ENCODE data around the gene SPATA13. TPM values are rescaled to one million over a fixed set of nuclear protein-coding genes. Genes with fewer than 3 reads are reported as not detected.
"Not testable (repeated sequence)": the region's sequence is repeated elsewhere in the genome, so short reads cannot be mapped to it uniquely, and the experiment has no call there.

SPATA13 gene
- 1.7 and 2.1 TPM in 2 replicates for total RNA-seq (2014; rRNA removed; shearing (Covaris generic); ENCODE audit: low replicate concordance)

DNA sequence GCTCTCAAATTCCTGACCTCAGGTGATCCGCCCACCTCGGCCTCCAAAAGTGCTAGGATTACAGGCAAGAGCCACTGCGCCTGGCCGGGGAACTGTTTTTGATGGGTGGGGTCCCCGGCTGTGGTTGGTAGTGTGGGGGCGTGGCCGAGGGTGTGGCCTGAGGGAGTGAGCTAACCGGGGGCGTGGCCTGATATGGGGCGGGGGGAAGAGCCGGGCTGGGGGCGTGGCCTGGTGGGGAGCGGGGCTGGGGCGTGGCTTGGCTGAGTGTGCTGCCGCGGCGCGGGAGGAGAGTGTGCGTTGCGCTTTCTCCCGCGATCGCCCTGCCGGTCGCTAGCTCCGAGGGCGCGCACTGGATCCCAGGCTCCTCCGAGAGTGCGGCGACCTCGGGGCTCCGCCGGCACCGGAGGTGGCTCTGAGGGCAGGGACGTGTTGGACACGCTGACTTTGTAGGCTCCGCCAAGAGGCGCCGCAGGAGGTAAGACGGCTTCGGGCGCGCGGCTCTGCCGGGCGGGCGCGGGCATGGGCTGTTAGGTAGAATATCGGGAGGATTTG lies at the start of gene SPATA13:
Gene SPATA13 (plus strand): TSS at position 263 of the 552 bp plus-strand sequence. CDS start 62,210 bp downstream, outside the sequence.
- no peak within 1 kb of the TSS for H3K27ac ChIP-seq (ENCODE audit: low read length)
- no peaks in the 10 kb centered on the region for H3K9me3 ChIP-seq (ENCODE audit: low read length)
- no peaks in the 10 kb centered on the region for H3K9me2 ChIP-seq (replicated peaks; ENCODE audit: insufficient read depth, low read length)
- H3K9ac ChIP-seq (ENCODE audit: low read length) = no peak within 1 kb of the TSS
- H3K4me1 ChIP-seq (ENCODE audit: low read length) = peaks cover 7% of the 10 kb centered on the region
- peak; percentile 83 for DNase-seq
- H3K36me3 ChIP-seq (ENCODE audit: insufficient read depth, low read length) = no peaks in the 10 kb centered on the region
- no peaks in the 10 kb centered on the region for H3K79me2 ChIP-seq (ENCODE audit: low read length)
- no peaks in the 10 kb centered on the region for H4K20me1 ChIP-seq (ENCODE audit: insufficient read depth, low read depth, low read length)
- H3K4me3 ChIP-seq (ENCODE audit: low read length) = peak within 1 kb of the TSS; percentile 47; the same call in 1 of the 2 replicates
- no peaks in the 10 kb centered on the region for H3K27me3 ChIP-seq (ENCODE audit: low read length)
- no peak within 1 kb of the TSS for H2AFZ ChIP-seq (ENCODE audit: low read length)
- H3K4me2 ChIP-seq (ENCODE audit: low read depth, low read length, poor library complexity, severe bottlenecking) = peak within 1 kb of the TSS; percentile 57

DNA sequence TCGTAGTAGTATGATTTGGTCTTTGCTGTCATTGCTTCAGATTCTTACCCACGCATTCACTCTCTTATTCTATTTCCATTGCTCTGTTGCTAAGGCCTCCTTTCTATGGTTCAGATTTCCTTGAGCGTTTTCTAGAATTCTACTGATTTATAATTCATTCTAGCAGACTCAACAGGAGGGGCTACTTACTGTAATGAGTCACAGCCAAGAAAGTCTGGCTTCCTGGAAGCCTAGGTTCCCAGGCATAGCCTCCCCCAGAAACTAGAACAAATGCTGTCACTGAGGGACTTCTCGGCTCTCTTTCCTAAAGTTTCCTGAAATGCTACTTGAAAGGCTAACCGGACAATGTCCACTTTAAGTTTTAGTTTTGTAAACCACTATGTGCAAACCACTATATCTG lies 47.7 kb upstream of the SPATA13 start:
- H3K4me3 ChIP-seq (ENCODE audit: low read length) = no peak overlapping the region
- no peak overlapping the region for H3K9ac ChIP-seq (ENCODE audit: low read length)
- H3K27me3 ChIP-seq (ENCODE audit: low read length) = no peaks in the 10 kb centered on the region
- H3K4me2 ChIP-seq (ENCODE audit: low read depth, low read length, poor library complexity, severe bottlenecking) = no peak overlapping the region
- no peak overlapping the region for H3K27ac ChIP-seq (ENCODE audit: low read length)
- no peaks in the 10 kb centered on the region for H3K79me2 ChIP-seq (ENCODE audit: low read length)
- no peaks in the 10 kb centered on the region for H3K36me3 ChIP-seq (ENCODE audit: insufficient read depth, low read length)
- no peaks in the 10 kb centered on the region for H3K4me1 ChIP-seq (ENCODE audit: low read length)
- H4K20me1 ChIP-seq (ENCODE audit: insufficient read depth, low read depth, low read length) = no peaks in the 10 kb centered on the region
- no peaks in the 10 kb centered on the region for H3K9me3 ChIP-seq (ENCODE audit: low read length)
- H3K9me2 ChIP-seq (replicated peaks; ENCODE audit: insufficient read depth, low read length) = no peaks in the 10 kb centered on the region
- DNase-seq = no peak
- H2AFZ ChIP-seq (ENCODE audit: low read length) = no peak overlapping the region

DNA sequence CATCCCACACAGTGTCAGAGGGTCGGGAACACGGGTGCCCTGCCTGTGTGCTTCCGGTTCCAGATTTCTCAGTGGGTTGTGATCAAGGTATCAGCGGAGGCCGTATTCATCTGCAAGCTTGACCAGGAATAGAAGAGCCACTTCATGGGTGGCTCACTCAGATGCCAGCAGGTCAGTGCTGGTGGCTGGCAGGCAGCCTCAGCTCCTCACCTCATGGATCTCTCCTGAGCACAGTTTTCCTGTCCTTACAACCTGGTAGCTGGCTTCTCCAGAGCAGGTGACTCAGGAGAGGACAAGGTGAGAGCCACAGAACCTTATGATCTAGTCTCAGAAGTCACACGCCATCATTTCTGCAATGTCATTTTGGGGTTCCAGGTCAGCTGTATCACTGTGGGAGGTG lies 44.8 kb upstream of the SPATA13 start:
- no peaks in the 10 kb centered on the region for H3K79me2 ChIP-seq (ENCODE audit: low read length)
- H3K9me2 ChIP-seq (replicated peaks; ENCODE audit: insufficient read depth, low read length) = no peaks in the 10 kb centered on the region
- no peaks in the 10 kb centered on the region for H3K36me3 ChIP-seq (ENCODE audit: insufficient read depth, low read length)
- H4K20me1 ChIP-seq (ENCODE audit: insufficient read depth, low read depth, low read length) = no peaks in the 10 kb centered on the region
- no peak for DNase-seq
- no peak overlapping the region for H3K27ac ChIP-seq (ENCODE audit: low read length)
- H2AFZ ChIP-seq (ENCODE audit: low read length) = no peak overlapping the region
- no peak overlapping the region for H3K9ac ChIP-seq (ENCODE audit: low read length)
- no peaks in the 10 kb centered on the region for H3K27me3 ChIP-seq (ENCODE audit: low read length)
- H3K4me3 ChIP-seq (ENCODE audit: low read length) = no peak overlapping the region
- H3K9me3 ChIP-seq (ENCODE audit: low read length) = no peaks in the 10 kb centered on the region
- no peak overlapping the region for H3K4me2 ChIP-seq (ENCODE audit: low read depth, low read length, poor library complexity, severe bottlenecking)
- H3K4me1 ChIP-seq (ENCODE audit: low read length) = no peaks in the 10 kb centered on the region

DNA sequence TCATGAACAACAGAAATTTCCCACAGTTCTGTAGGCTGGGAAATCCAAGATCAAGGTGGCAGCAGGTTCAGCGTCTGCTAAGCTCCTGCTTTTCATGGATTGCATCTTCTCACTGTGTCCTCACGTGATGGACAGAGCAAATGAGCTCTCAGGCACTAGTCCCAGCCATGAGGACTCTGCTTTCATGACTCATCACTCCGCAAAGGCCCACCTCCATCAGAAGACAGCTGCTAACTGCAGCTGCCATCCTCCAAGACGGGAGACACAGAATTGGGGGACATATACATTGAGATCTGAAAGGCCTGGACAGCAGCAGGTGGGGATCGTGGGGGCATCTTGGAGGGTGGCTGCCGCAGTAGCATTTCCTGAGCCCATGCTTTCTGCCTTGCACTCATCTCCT lies 44.4 kb upstream of the SPATA13 start:
- H2AFZ ChIP-seq (ENCODE audit: low read length) = no peak overlapping the region

DNA sequence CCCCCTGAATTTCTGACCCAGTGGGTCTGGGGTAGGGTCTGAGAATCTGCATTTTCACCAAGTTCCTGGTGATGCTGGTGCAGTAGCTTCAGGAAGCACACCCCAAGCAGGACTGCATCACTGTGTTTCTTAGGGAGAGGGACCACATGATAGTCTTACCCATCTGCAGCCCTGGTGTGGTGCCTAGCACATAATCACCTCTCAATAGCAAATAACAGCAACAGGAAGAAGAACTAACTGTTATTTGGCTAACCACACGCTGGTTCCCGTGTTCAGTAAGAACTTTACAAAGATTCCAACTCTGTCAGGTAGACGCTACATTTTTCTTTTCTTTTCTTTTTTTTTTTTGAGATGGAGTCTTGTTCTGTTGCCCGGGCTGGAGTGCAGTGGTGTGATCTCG lies 41.9 kb upstream of the SPATA13 start:
- Histone ChIP-seq H3K27ac (ENCODE audit: low read length) (no peak overlapping the region), H3K9me2 (replicated peaks; ENCODE audit: insufficient read depth, low read length) (no peaks in the 10 kb centered on the region), H3K79me2 (ENCODE audit: low read length) (no peaks in the 10 kb centered on the region), H3K27me3 (ENCODE audit: low read length) (no peaks in the 10 kb centered on the region), H3K4me3 (ENCODE audit: low read length) (no peak overlapping the region), H3K9ac (ENCODE audit: low read length) (no peak overlapping the region), H3K4me2 (ENCODE audit: low read depth, low read length, poor library complexity, severe bottlenecking) (no peak overlapping the region), H3K36me3 (ENCODE audit: insufficient read depth, low read length) (no peaks in the 10 kb centered on the region), H2AFZ (ENCODE audit: low read length) (no peak overlapping the region), H4K20me1 (ENCODE audit: insufficient read depth, low read depth, low read length) (no peaks in the 10 kb centered on the region), H3K4me1 (ENCODE audit: low read length) (no peaks in the 10 kb centered on the region), H3K9me3 (ENCODE audit: low read length) (no peaks in the 10 kb centered on the region)
- no peak for DNase-seq

More for the DNA sequence above, 44.4 kb upstream of the SPATA13 start:
- Histone ChIP-seq H3K9me2 (replicated peaks; ENCODE audit: insufficient read depth, low read length) (no peaks in the 10 kb centered on the region), H4K20me1 (ENCODE audit: insufficient read depth, low read depth, low read length) (no peaks in the 10 kb centered on the region), H3K4me2 (ENCODE audit: low read depth, low read length, poor library complexity, severe bottlenecking) (no peak overlapping the region), H3K27me3 (ENCODE audit: low read length) (no peaks in the 10 kb centered on the region), H3K79me2 (ENCODE audit: low read length) (no peaks in the 10 kb centered on the region), H3K27ac (ENCODE audit: low read length) (no peak overlapping the region), H3K9me3 (ENCODE audit: low read length) (no peaks in the 10 kb centered on the region), H3K9ac (ENCODE audit: low read length) (no peak overlapping the region), H3K4me1 (ENCODE audit: low read length) (no peaks in the 10 kb centered on the region), H3K36me3 (ENCODE audit: insufficient read depth, low read length) (no peaks in the 10 kb centered on the region), H3K4me3 (ENCODE audit: low read length) (no peak overlapping the region)
- DNase-seq = no peak

DNA sequence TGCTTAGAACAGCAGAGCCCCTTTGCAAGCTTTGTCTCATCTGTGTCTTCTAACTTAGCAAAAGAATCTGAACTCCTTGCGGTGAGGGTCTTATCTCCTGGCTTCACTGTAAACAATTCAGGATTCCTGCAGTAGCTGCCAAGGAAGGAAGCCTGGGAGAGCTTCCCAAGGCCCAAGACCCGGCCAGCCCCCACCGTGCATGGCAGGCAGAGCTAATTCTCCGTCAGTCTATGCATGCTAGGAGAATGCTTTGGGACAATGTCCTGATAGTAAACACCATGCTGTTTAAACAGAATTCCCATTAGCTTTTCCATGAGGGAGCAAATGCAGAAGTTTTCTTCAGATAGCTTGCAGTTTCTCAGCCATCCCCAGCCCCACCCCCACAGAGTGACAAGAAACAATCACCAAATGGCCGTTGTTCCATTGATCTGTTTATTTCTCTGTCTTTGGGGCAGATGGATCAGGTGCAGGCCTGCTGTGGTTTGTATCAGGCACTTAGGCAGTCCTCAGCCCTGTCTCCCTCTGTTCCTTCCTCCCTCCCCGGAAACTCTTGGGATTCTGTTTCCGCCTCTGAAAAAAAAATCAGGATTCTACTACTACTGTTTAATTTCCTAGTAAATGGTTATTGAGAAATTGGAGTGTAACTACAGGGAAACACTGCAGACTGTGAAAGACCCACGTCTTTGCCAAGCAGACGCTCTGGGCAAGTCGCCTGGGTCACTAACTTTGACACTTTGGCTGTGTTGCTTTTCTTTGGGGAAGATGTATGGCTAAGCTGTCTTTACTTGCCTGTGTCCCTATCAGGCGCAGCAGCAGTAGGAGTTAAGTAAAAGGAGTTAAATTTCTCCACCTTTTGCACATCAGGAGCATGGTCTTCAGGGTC lies 40.7 kb upstream of the SPATA13 start:
- Histone ChIP-seq H3K4me3 (ENCODE audit: low read length) (no peak overlapping the region), H3K36me3 (ENCODE audit: insufficient read depth, low read length) (no peaks in the 10 kb centered on the region), H3K4me1 (ENCODE audit: low read length) (no peaks in the 10 kb centered on the region), H3K4me2 (ENCODE audit: low read depth, low read length, poor library complexity, severe bottlenecking) (no peak overlapping the region), H2AFZ (ENCODE audit: low read length) (no peak overlapping the region), H4K20me1 (ENCODE audit: insufficient read depth, low read depth, low read length) (no peaks in the 10 kb centered on the region), H3K27ac (ENCODE audit: low read length) (no peak overlapping the region), H3K9ac (ENCODE audit: low read length) (no peak overlapping the region), H3K27me3 (ENCODE audit: low read length) (no peaks in the 10 kb centered on the region), H3K9me3 (ENCODE audit: low read length) (no peaks in the 10 kb centered on the region), H3K9me2 (replicated peaks; ENCODE audit: insufficient read depth, low read length) (no peaks in the 10 kb centered on the region), H3K79me2 (ENCODE audit: low read length) (no peaks in the 10 kb centered on the region)
- no peak for DNase-seq

DNA sequence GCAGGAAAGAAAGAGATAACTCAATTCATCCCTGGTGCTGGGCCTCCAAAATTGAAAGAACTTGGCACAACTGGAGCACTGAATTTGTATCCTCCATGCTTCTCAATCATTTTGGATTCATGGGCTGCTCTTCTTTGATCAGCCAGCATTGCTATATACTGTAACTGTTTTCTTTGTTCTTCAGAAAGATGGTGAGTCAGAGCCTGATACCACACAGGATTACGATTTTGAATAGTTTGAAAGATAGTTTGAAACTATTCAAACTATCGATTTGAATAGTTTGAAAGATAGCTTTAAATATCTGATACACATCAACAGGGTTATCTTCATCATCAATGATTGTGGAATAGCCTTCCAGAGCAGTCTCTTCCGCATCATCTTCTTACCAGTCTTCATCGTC lies 38.5 kb upstream of the SPATA13 start:
- H3K27me3 ChIP-seq (ENCODE audit: low read length); H3K27ac ChIP-seq (ENCODE audit: low read length); H3K9me3 ChIP-seq (ENCODE audit: low read length); H3K79me2 ChIP-seq (ENCODE audit: low read length); H2AFZ ChIP-seq (ENCODE audit: low read length); H3K4me1 ChIP-seq (ENCODE audit: low read length); H3K4me3 ChIP-seq (ENCODE audit: low read length); H4K20me1 ChIP-seq (ENCODE audit: insufficient read depth, low read depth, low read length); H3K9ac ChIP-seq (ENCODE audit: low read length); DNase-seq; H3K36me3 ChIP-seq (ENCODE audit: insufficient read depth, low read length); H3K9me2 ChIP-seq (replicated peaks; ENCODE audit: insufficient read depth, low read length); H3K4me2 ChIP-seq (ENCODE audit: low read depth, low read length, poor library complexity, severe bottlenecking): not testable (repeated sequence)

DNA sequence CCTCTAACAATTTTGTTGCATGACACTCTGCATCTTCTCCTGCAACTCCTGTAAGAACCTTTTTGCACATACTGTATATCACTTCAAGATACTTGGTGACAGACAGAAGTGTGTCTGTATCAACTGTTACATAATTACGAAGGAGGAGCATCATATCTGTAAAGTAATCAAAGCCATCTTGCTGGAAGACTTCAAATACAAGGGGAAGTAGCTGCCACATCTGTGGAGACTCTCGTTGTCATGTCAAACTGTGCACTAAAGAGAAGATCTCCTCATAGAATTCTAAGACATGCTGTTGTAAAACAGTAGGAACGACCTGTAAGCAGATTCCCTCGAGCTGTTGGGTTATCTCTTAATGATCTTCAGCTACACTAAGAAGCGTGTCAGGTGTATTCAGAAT lies 38.0 kb upstream of the SPATA13 start:
- no peaks in the 10 kb centered on the region for H3K79me2 ChIP-seq (ENCODE audit: low read length)
- no peaks in the 10 kb centered on the region for H3K9me3 ChIP-seq (ENCODE audit: low read length)
- H3K27me3 ChIP-seq (ENCODE audit: low read length) = no peaks in the 10 kb centered on the region
- no peak overlapping the region for H3K27ac ChIP-seq (ENCODE audit: low read length)
- no peaks in the 10 kb centered on the region for H3K4me1 ChIP-seq (ENCODE audit: low read length)
- H3K9ac ChIP-seq (ENCODE audit: low read length) = no peak overlapping the region
- no peak for DNase-seq
- no peaks in the 10 kb centered on the region for H3K36me3 ChIP-seq (ENCODE audit: insufficient read depth, low read length)
- H3K4me3 ChIP-seq (ENCODE audit: low read length) = no peak overlapping the region
- H3K4me2 ChIP-seq (ENCODE audit: low read depth, low read length, poor library complexity, severe bottlenecking) = no peak overlapping the region
- no peaks in the 10 kb centered on the region for H4K20me1 ChIP-seq (ENCODE audit: insufficient read depth, low read depth, low read length)
- H2AFZ ChIP-seq (ENCODE audit: low read length) = no peak overlapping the region
- no peaks in the 10 kb centered on the region for H3K9me2 ChIP-seq (replicated peaks; ENCODE audit: insufficient read depth, low read length)

Data from Karpas-422 (cell line).